Loucy (cell line): ENCODE measurements around the gene DNAJB13.

Experiments used
- H2AFZ ChIP-seq: fragments of 200-600 bp; sonication (generic); 2 replicates; pipeline ENCODE4 v1.6.0; 2016; ENCODE audit warnings: antibody characterized with exemption, mild to moderate bottlenecking, low read length, moderate library complexity
- H3F3A ChIP-seq: fragments of 200-600 bp; 2 replicates; pipeline ENCODE4 v1.6.0; 2016; ENCODE audit warnings: antibody characterized with exemption, low read depth, mild to moderate bottlenecking
- H3K27me3 ChIP-seq: fragments of 200-600 bp; sonication (generic); 2 replicates; pipeline ENCODE4 v1.6.1; 2014; ENCODE audit warnings: low read length, mild to moderate bottlenecking; ENCODE audit not compliant: insufficient read depth, poor library complexity, severe bottlenecking
- H3K36me3 ChIP-seq: fragments of 200-600 bp; sonication (generic); 2 replicates; pipeline ENCODE4 v1.6.1; 2016; ENCODE audit warnings: low read length; ENCODE audit not compliant: insufficient read depth
- H3K4me1 ChIP-seq: fragments of 200-600 bp; sonication (generic); 2 replicates; pipeline ENCODE4 v1.5.1; 2014; ENCODE audit warnings: low read length, mild to moderate bottlenecking; ENCODE audit not compliant: insufficient read depth, poor library complexity, severe bottlenecking
- H3K4me2 ChIP-seq: fragments of 200-600 bp; sonication (generic); 2 replicates; pipeline ENCODE4 v1.6.0; 2014; ENCODE audit warnings: antibody characterized with exemption, low read length, low read depth, mild to moderate bottlenecking; ENCODE audit not compliant: poor library complexity, severe bottlenecking
- H3K4me3 ChIP-seq: fragments of 200-600 bp; sonication (generic); 2 replicates; pipeline ENCODE4 v1.5.1; 2014; ENCODE audit warnings: low read length, mild to moderate bottlenecking, mixed read lengths; ENCODE audit not compliant: poor library complexity, severe bottlenecking
- H3K79me2 ChIP-seq: fragments of 200-600 bp; sonication (generic); 2 replicates; pipeline ENCODE4 v1.6.1; 2014; ENCODE audit warnings: low read length; ENCODE audit not compliant: insufficient read depth
- H3K9ac ChIP-seq: fragments of 200-600 bp; sonication (generic); 2 replicates; pipeline ENCODE4 v1.6.0; 2014; ENCODE audit warnings: mild to moderate bottlenecking, low read depth, low read length, moderate library complexity; ENCODE audit not compliant: poor library complexity, severe bottlenecking
- H3K9me2 ChIP-seq: fragments of 200-600 bp; sonication (generic); replicated peaks from 2 replicates; pipeline ENCODE4 v1.6.1; 2016; ENCODE audit warnings: low read depth, low read length, mixed read lengths
- H3K9me3 ChIP-seq: fragments of 200-600 bp; sonication (generic); 2 replicates; pipeline ENCODE4 v1.6.1; 2014; ENCODE audit warnings: mild to moderate bottlenecking, antibody characterized with exemption, low read length, low read depth; ENCODE audit not compliant: insufficient read depth
- H4K20me1 ChIP-seq: fragments of 200-600 bp; sonication (generic); 2 replicates; pipeline ENCODE4 v1.6.0; 2014; ENCODE audit warnings: antibody characterized with exemption, low read length, mild to moderate bottlenecking; ENCODE audit not compliant: insufficient read depth, poor library complexity, severe bottlenecking
- EZH2phosphoT487 ChIP-seq: fragments of 200-600 bp; IDR thresholded peaks from 2 replicates; pipeline ENCODE4 v1.6.1; 2018; ENCODE audit warnings: antibody characterized with exemption, mild to moderate bottlenecking, moderate library complexity, borderline replicate concordance
- TF ChIP-seq, protein P1 (sequence below): fragments of 200-600 bp; sonication (generic); conservative IDR thresholded peaks from 2 replicates; pipeline ENCODE4 v1.5.1; 2014; ENCODE audit warnings: mild to moderate bottlenecking, antibody characterized with exemption, low read length

DNAJB13 gene

GRCh38 chr11:74007691-74008372, 57.0 kb downstream of the DNAJB13 start:
- Histone ChIP-seq H3K4me2 (no peak overlapping the region), H3K36me3 (peaks cover under 1% of the 10 kb centered on the region; the same call in 1 of the 2 replicates), H3K27me3 (no peaks in the 10 kb centered on the region), H3K79me2 (no peaks in the 10 kb centered on the region), H3F3A (no peaks in the 10 kb centered on the region), H2AFZ (no peak overlapping the region), H3K9me3 (no peaks in the 10 kb centered on the region), H3K9me2 (no peaks in the 10 kb centered on the region), H3K9ac (no peak overlapping the region), H3K4me3 (no peak overlapping the region), H4K20me1 (no peaks in the 10 kb centered on the region), H3K4me1 (peaks cover 40% of the 10 kb centered on the region)
- TF ChIP-seq EZH2phosphoT487 = no peak
- TF ChIP-seq, protein P1, sequence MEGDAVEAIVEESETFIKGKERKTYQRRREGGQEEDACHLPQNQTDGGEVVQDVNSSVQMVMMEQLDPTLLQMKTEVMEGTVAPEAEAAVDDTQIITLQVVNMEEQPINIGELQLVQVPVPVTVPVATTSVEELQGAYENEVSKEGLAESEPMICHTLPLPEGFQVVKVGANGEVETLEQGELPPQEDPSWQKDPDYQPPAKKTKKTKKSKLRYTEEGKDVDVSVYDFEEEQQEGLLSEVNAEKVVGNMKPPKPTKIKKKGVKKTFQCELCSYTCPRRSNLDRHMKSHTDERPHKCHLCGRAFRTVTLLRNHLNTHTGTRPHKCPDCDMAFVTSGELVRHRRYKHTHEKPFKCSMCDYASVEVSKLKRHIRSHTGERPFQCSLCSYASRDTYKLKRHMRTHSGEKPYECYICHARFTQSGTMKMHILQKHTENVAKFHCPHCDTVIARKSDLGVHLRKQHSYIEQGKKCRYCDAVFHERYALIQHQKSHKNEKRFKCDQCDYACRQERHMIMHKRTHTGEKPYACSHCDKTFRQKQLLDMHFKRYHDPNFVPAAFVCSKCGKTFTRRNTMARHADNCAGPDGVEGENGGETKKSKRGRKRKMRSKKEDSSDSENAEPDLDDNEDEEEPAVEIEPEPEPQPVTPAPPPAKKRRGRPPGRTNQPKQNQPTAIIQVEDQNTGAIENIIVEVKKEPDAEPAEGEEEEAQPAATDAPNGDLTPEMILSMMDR = no peak

DNA sequence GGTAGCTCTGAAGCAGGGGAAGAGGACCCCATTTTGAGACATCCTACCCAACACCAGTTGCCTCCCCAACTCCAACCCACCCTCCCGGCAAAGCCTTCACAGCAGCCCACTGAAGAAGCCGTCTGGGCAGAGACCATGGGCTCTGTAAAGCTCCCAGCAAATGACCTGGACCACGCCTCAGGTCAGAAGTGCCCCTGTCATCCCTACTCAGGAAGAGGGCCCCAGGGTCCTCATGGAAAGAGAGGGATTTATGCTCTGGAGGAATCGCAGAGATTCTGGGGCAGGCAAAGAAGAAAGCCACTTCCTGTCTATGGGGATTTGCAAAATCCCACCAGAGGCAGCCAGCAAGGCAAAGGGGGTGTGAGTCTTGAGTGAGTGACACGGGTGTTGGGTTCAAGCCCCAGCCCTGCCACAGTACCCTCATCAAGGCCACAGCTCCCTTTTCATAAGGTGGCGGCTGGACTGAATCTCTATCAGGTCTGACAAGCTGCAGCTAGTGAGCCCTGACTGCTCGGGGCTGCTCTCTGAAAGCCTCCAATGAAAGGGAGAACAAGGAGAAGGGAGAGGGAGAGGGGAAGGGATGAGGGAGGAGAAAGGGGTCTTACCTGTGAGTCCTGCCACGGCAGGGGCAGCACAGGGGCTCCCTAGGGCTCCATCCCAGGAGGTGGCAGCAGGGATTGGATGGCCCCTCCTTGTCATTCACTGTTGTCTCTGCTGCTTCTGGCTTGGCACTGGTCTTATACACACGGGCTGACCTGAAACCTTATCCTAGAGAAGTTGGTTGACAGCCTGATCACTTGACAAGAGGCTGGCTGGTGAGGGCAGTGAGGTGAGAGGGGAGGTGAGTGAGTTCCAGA, 57.8 kb downstream of the DNAJB13 start, which contains the start of gene UCP3:
TSS of gene UCP3 (minus strand) at position 713 of the 857 bp plus-strand sequence. CDS start 2,043 bp downstream, outside the sequence.
- no peaks in the 10 kb centered on the region for H4K20me1 ChIP-seq
- H3K27me3 ChIP-seq = no peaks in the 10 kb centered on the region
- H3K4me2 ChIP-seq = no peak within 1 kb of the TSS
- H3K9ac ChIP-seq = no peak within 1 kb of the TSS
- no peaks in the 10 kb centered on the region for H3K9me2 ChIP-seq
- H3K79me2 ChIP-seq = no peaks in the 10 kb centered on the region
- no peaks in the 10 kb centered on the region for H3F3A ChIP-seq
- H3K36me3 ChIP-seq = peaks cover 3% of the 10 kb centered on the region; the same call in 1 of the 2 replicates
- no peaks in the 10 kb centered on the region for H3K9me3 ChIP-seq
- no peak within 1 kb of the TSS for H2AFZ ChIP-seq
- TF ChIP-seq EZH2phosphoT487 = no peak
- TF ChIP-seq, protein P1 = no peak
- H3K4me1 ChIP-seq = peaks cover 40% of the 10 kb centered on the region
- no peak within 1 kb of the TSS for H3K4me3 ChIP-seq

- Histone ChIP-seq H3K79me2 (no peaks in the 10 kb centered on the region), H2AFZ (no peak overlapping the region), H3K4me3 (no peak overlapping the region), H4K20me1 (no peaks in the 10 kb centered on the region), H3K27me3 (no peaks in the 10 kb centered on the region), H3K4me1 (peaks cover 45% of the 10 kb centered on the region), H3F3A (no peaks in the 10 kb centered on the region), H3K9me3 (no peaks in the 10 kb centered on the region), H3K9me2 (no peaks in the 10 kb centered on the region), H3K9ac (no peak overlapping the region), H3K4me2 (no peak overlapping the region), H3K36me3 (peaks cover 3% of the 10 kb centered on the region; the same call in 1 of the 2 replicates)
- no peak for TF ChIP-seq EZH2phosphoT487
- TF ChIP-seq, protein P1 = no peak
Measured at GRCh38 chr11:74009230-74009547, 58.4 kb downstream of the DNAJB13 start.
